ENCODE measurements around the gene KERA.

Gene KERA

DNA sequence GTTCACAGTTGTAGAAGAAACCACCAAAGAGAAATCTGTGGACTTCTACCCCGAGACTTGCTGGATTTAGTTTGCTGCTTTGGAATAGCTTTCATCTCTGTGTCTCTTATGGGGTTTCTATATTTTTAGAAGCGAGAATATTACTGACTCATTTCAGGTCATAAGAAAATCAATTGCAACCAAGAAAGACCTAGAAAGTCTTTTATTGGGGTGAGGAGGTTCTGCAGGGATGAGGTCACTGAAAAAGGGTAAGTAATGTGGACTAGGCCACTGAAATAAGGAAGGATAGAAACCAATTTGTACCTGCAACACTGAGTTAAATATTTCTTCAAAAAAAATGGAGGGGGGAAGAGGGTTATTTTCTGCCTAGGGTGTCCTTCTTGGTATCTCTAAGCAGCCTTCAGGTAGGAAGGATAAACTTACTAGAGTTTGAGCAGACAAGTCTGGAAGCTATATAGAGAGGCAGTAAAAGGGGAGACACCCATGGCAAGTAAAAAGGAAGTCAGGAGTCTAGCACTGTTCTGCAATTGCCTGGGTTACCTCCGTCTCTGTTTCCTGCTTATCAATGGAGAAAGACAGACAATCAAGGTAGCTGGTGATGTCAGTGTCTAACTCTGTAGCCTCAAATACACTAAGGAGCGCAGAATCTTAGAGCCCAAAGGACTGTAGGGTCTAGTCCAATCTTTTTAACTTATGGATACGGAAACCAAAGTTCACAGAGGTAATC, 19.6 kb upstream of the KERA start:
- no peak for DNase-seq (ENCODE audit: low read depth in 1 of 2, low spot score in 1 of 2)
- no peak overlapping the region for H3K27ac ChIP-seq (replicated peaks)
- TF ChIP-seq POLR2AphosphoS5 (IDR thresholded peaks at IDR 0.05; ENCODE audit: low read depth) (no peak), GABPA (IDR thresholded peaks at IDR 0.05; ENCODE audit: low read depth) (no peak), SPI1 (IDR thresholded peaks at IDR 0.05; ENCODE audit: borderline replicate concordance, low read depth) (no peak)
- TF ChIP-seq, protein P1, sequence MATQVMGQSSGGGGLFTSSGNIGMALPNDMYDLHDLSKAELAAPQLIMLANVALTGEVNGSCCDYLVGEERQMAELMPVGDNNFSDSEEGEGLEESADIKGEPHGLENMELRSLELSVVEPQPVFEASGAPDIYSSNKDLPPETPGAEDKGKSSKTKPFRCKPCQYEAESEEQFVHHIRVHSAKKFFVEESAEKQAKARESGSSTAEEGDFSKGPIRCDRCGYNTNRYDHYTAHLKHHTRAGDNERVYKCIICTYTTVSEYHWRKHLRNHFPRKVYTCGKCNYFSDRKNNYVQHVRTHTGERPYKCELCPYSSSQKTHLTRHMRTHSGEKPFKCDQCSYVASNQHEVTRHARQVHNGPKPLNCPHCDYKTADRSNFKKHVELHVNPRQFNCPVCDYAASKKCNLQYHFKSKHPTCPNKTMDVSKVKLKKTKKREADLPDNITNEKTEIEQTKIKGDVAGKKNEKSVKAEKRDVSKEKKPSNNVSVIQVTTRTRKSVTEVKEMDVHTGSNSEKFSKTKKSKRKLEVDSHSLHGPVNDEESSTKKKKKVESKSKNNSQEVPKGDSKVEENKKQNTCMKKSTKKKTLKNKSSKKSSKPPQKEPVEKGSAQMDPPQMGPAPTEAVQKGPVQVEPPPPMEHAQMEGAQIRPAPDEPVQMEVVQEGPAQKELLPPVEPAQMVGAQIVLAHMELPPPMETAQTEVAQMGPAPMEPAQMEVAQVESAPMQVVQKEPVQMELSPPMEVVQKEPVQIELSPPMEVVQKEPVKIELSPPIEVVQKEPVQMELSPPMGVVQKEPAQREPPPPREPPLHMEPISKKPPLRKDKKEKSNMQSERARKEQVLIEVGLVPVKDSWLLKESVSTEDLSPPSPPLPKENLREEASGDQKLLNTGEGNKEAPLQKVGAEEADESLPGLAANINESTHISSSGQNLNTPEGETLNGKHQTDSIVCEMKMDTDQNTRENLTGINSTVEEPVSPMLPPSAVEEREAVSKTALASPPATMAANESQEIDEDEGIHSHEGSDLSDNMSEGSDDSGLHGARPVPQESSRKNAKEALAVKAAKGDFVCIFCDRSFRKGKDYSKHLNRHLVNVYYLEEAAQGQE (IDR thresholded peaks at IDR 0.05; ENCODE audit: insufficient replicate concordance, low read depth), result no peak
- TF ChIP-seq, protein P2, sequence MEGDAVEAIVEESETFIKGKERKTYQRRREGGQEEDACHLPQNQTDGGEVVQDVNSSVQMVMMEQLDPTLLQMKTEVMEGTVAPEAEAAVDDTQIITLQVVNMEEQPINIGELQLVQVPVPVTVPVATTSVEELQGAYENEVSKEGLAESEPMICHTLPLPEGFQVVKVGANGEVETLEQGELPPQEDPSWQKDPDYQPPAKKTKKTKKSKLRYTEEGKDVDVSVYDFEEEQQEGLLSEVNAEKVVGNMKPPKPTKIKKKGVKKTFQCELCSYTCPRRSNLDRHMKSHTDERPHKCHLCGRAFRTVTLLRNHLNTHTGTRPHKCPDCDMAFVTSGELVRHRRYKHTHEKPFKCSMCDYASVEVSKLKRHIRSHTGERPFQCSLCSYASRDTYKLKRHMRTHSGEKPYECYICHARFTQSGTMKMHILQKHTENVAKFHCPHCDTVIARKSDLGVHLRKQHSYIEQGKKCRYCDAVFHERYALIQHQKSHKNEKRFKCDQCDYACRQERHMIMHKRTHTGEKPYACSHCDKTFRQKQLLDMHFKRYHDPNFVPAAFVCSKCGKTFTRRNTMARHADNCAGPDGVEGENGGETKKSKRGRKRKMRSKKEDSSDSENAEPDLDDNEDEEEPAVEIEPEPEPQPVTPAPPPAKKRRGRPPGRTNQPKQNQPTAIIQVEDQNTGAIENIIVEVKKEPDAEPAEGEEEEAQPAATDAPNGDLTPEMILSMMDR (IDR thresholded peaks at IDR 0.05; ENCODE audit: insufficient read depth, low read length), result no peak
- H3K4me3 ChIP-seq (replicated peaks; ENCODE audit: insufficient read depth, low read length), result no peak overlapping the region
- no peaks in the 10 kb centered on the region for H3K27me3 ChIP-seq (ENCODE audit: insufficient read depth, poor library complexity, severe bottlenecking)

DNA sequence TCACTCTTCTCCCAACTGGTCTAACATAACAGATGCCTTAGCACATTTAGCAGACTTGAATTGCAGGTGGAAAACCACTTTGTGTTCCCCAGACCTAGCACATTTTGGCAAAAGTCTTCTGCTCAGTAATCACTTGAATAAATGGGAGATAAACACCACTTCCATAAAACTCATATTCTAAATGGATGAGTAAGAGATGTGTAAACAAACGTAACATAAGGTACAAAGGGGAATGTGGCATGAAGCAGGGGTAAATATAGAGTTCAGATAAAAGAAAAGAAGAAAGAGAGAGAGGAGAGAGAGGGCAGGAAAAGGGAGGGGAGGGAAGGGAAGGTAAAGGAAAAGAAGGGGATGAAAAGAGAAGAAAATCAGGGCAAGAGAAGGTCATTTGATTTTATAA, 17.0 kb upstream of the KERA start:
- Histone ChIP-seq H3K27ac (replicated peaks) (no peak overlapping the region), H3K27me3 (ENCODE audit: insufficient read depth, poor library complexity, severe bottlenecking) (no peaks in the 10 kb centered on the region), H3K4me3 (replicated peaks; ENCODE audit: insufficient read depth, low read length) (no peak overlapping the region)
- TF ChIP-seq, protein P2 (IDR thresholded peaks at IDR 0.05; ENCODE audit: insufficient read depth, low read length), result no peak
- TF ChIP-seq, protein P1 (IDR thresholded peaks at IDR 0.05; ENCODE audit: insufficient replicate concordance, low read depth), result no peak
- no peak for TF ChIP-seq SPI1 (IDR thresholded peaks at IDR 0.05; ENCODE audit: borderline replicate concordance, low read depth)
- no peak for TF ChIP-seq GABPA (IDR thresholded peaks at IDR 0.05; ENCODE audit: low read depth)
- no peak for TF ChIP-seq POLR2AphosphoS5 (IDR thresholded peaks at IDR 0.05; ENCODE audit: low read depth)
- no peak for DNase-seq (ENCODE audit: low read depth in 1 of 2, low spot score in 1 of 2)

DNA sequence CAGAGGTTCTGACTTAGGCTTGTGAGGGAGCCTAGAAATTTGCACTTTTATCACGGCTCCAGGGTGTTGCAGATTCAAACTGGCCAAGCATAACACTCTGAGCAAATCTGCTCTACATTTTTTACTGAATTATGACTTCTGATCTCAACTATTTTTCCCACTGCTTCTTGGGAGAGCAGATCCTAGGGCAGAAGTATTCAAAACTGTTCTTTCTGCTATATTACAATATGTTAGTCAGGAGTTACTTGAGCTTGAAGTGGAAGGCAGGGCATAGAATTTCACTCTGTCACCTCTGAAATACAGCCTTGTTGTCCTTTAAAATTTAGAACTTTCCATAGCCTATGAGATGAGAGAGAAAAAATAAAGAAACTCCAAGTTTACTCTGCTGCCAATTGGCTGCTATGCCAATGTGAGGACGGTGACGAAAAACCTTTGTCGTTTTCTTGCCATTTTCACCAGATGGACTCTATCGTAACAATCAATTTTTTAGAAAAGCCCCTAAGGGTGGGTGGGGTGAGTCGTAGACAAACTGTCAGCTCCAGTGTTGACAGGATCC, 16.4 kb upstream of the KERA start:
- no peaks in the 10 kb centered on the region for H3K27me3 ChIP-seq (ENCODE audit: insufficient read depth, poor library complexity, severe bottlenecking)
- no peak overlapping the region for H3K4me3 ChIP-seq (replicated peaks; ENCODE audit: insufficient read depth, low read length)
- TF ChIP-seq GABPA (IDR thresholded peaks at IDR 0.05; ENCODE audit: low read depth) (no peak), SPI1 (IDR thresholded peaks at IDR 0.05; ENCODE audit: borderline replicate concordance, low read depth) (no peak), POLR2AphosphoS5 (IDR thresholded peaks at IDR 0.05; ENCODE audit: low read depth) (no peak)
- TF ChIP-seq, protein P2 (IDR thresholded peaks at IDR 0.05; ENCODE audit: insufficient read depth, low read length), result no peak
- TF ChIP-seq, protein P1 (IDR thresholded peaks at IDR 0.05; ENCODE audit: insufficient replicate concordance, low read depth), result no peak
- no peak for DNase-seq (ENCODE audit: low read depth in 1 of 2, low spot score in 1 of 2)
- H3K27ac ChIP-seq (replicated peaks), result no peak overlapping the region
